Measurements from ENCODE around the gene ZNF541. TPM values are rescaled to one million over a fixed set of nuclear protein-coding genes. Genes with fewer than 3 reads are reported as not detected.
A peak's percentile ranks its signal among the peaks of the same experiment; 100 is the strongest.

ZNF541 gene
- total and polyA plus RNA-seq, 10 of the 15 experiments (the other 5 are each of a cell fraction or from before 2014, with no cell fraction given): 0.03 to 0.12 (median 0.07) TPM; not detected in 4

- peak; percentile 49; the same call in 1 of the 2 replicates for TF ChIP-seq IKZF1 (conservative IDR thresholded peaks at IDR 0.05)
- TF ChIP-seq EED (IDR thresholded peaks at IDR 0.05; ENCODE audit: low read depth): no peak
- no peak for TF ChIP-seq POLR2AphosphoS2 (IDR thresholded peaks at IDR 0.05; ENCODE audit: low read depth, low read length)
- TF ChIP-seq, protein P1, sequence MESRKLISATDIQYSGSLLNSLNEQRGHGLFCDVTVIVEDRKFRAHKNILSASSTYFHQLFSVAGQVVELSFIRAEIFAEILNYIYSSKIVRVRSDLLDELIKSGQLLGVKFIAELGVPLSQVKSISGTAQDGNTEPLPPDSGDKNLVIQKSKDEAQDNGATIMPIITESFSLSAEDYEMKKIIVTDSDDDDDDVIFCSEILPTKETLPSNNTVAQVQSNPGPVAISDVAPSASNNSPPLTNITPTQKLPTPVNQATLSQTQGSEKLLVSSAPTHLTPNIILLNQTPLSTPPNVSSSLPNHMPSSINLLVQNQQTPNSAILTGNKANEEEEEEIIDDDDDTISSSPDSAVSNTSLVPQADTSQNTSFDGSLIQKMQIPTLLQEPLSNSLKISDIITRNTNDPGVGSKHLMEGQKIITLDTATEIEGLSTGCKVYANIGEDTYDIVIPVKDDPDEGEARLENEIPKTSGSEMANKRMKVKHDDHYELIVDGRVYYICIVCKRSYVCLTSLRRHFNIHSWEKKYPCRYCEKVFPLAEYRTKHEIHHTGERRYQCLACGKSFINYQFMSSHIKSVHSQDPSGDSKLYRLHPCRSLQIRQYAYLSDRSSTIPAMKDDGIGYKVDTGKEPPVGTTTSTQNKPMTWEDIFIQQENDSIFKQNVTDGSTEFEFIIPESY (IDR thresholded peaks at IDR 0.05): no peak
- TF ChIP-seq, protein P2, sequence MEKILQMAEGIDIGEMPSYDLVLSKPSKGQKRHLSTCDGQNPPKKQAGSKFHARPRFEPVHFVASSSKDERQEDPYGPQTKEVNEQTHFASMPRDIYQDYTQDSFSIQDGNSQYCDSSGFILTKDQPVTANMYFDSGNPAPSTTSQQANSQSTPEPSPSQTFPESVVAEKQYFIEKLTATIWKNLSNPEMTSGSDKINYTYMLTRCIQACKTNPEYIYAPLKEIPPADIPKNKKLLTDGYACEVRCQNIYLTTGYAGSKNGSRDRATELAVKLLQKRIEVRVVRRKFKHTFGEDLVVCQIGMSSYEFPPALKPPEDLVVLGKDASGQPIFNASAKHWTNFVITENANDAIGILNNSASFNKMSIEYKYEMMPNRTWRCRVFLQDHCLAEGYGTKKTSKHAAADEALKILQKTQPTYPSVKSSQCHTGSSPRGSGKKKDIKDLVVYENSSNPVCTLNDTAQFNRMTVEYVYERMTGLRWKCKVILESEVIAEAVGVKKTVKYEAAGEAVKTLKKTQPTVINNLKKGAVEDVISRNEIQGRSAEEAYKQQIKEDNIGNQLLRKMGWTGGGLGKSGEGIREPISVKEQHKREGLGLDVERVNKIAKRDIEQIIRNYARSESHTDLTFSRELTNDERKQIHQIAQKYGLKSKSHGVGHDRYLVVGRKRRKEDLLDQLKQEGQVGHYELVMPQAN (conservative IDR thresholded peaks at IDR 0.05): no peak
- no peak for TF ChIP-seq STAT3 (IDR thresholded peaks at IDR 0.05; ENCODE audit: low read depth, low read length)
- 0 out of 2 replicates have a peak, but pooled peaks have one; percentile 19 for TF ChIP-seq DPF2 (IDR thresholded peaks at IDR 0.05)
- no peak for TF ChIP-seq ZNF274 (IDR thresholded peaks at IDR 0.05; ENCODE audit: insufficient read depth, insufficient read length)
- TF ChIP-seq ASH2L (IDR thresholded peaks at IDR 0.05; ENCODE audit: borderline replicate concordance, low read depth): no peak
- TF ChIP-seq RUNX3 (IDR thresholded peaks at IDR 0.05; ENCODE audit: low read length): peak; percentile 40; the same call in 1 of the 2 replicates
- TF ChIP-seq NBN (IDR thresholded peaks at IDR 0.05): no peak
- TF ChIP-seq NFYA (IDR thresholded peaks at IDR 0.05; ENCODE audit: borderline replicate concordance, low read depth, low read length): no peak
- TF ChIP-seq EGR1 (IDR thresholded peaks at IDR 0.05; ENCODE audit: borderline replicate concordance in 1 of 2, low read depth in 2 of 2, low read length in 2 of 2): no peak
- TF ChIP-seq ZNF384 (IDR thresholded peaks at IDR 0.05; ENCODE audit: borderline replicate concordance, low read depth, low read length): no peak
- TF ChIP-seq, protein P3, sequence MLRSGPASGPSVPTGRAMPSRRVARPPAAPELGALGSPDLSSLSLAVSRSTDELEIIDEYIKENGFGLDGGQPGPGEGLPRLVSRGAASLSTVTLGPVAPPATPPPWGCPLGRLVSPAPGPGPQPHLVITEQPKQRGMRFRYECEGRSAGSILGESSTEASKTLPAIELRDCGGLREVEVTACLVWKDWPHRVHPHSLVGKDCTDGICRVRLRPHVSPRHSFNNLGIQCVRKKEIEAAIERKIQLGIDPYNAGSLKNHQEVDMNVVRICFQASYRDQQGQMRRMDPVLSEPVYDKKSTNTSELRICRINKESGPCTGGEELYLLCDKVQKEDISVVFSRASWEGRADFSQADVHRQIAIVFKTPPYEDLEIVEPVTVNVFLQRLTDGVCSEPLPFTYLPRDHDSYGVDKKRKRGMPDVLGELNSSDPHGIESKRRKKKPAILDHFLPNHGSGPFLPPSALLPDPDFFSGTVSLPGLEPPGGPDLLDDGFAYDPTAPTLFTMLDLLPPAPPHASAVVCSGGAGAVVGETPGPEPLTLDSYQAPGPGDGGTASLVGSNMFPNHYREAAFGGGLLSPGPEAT (IDR thresholded peaks at IDR 0.05; ENCODE audit: low read depth): 0 out of 2 replicates have a peak, but pooled peaks have one; percentile 47
- TF ChIP-seq ATF7 (IDR thresholded peaks at IDR 0.05; ENCODE audit: low read depth): peak; percentile 75
- TF ChIP-seq NR2C2 (IDR thresholded peaks at IDR 0.05; ENCODE audit: borderline replicate concordance, control insufficient read depth, insufficient read length, low read depth): no peak
- no peak for TF ChIP-seq SUPT20H (IDR thresholded peaks at IDR 0.05; ENCODE audit: borderline replicate concordance, control insufficient read depth, low read depth, low read length)
- TF ChIP-seq KLF5 (IDR thresholded peaks at IDR 0.05; ENCODE audit: partially characterized antibody): no peak
- TF ChIP-seq ESRRA (IDR thresholded peaks at IDR 0.05; ENCODE audit: low read length): no peak
- no peak for TF ChIP-seq MXI1 (IDR thresholded peaks at IDR 0.05; ENCODE audit: low read depth, low read length)
- TF ChIP-seq, protein P4, sequence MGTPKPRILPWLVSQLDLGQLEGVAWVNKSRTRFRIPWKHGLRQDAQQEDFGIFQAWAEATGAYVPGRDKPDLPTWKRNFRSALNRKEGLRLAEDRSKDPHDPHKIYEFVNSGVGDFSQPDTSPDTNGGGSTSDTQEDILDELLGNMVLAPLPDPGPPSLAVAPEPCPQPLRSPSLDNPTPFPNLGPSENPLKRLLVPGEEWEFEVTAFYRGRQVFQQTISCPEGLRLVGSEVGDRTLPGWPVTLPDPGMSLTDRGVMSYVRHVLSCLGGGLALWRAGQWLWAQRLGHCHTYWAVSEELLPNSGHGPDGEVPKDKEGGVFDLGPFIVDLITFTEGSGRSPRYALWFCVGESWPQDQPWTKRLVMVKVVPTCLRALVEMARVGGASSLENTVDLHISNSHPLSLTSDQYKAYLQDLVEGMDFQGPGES (IDR thresholded peaks at IDR 0.05): no peak
- TF ChIP-seq, protein P5, sequence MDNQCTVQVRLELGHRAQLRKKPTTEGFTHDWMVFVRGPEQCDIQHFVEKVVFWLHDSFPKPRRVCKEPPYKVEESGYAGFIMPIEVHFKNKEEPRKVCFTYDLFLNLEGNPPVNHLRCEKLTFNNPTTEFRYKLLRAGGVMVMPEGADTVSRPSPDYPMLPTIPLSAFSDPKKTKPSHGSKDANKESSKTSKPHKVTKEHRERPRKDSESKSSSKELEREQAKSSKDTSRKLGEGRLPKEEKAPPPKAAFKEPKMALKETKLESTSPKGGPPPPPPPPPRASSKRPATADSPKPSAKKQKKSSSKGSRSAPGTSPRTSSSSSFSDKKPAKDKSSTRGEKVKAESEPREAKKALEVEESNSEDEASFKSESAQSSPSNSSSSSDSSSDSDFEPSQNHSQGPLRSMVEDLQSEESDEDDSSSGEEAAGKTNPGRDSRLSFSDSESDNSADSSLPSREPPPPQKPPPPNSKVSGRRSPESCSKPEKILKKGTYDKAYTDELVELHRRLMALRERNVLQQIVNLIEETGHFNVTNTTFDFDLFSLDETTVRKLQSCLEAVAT (IDR thresholded peaks at IDR 0.05): peak; percentile 42; the same call in 1 of the 2 replicates
- TF ChIP-seq MTA2 (IDR thresholded peaks at IDR 0.05; ENCODE audit: low read depth): peak; percentile 80; the same call in 1 of the 2 replicates
Measured at GRCh38 chr19:47541518-47541917, 31.4 kb downstream of the ZNF541 start (continued).
